RWPE2 (cell line): ENCODE results near the gene CERS6.
"Not testable (repeated sequence)": the region's sequence is repeated elsewhere in the genome, so short reads cannot be mapped to it uniquely, and the experiment has no call there.

Experiments
- ATAC-seq: fragments of 200-7000 bp; cut with Tn5 transposase; 3 replicates; pipeline ENCODE4 v1.9.1; 2021; ENCODE audit warnings: low read depth
- DNase-seq: peaks from one replicate; pipeline ENCODE4 v3.0.0-alpha.2; 2020; ENCODE audit warnings: low spot score
- H3K27ac ChIP-seq: fragments of 450-650 bp; 2 replicates; pipeline ENCODE4 v1.5.1; 2017; ENCODE audit warnings: mild to moderate bottlenecking; ENCODE audit not compliant: poor library complexity, severe bottlenecking
- H3K27me3 ChIP-seq: fragments of 250-450 bp; sonication (Bioruptor Pico); 2 replicates; pipeline ENCODE4 v1.5.1; 2021; ENCODE audit warnings: mild to moderate bottlenecking, moderate library complexity; ENCODE audit not compliant: insufficient read depth, poor library complexity, severe bottlenecking
- H3K36me3 ChIP-seq: fragments of 250-450 bp; sonication (Bioruptor Pico); 2 replicates; pipeline ENCODE4 v1.5.1; 2020; ENCODE audit warnings: low read depth, mild to moderate bottlenecking, moderate library complexity
- H3K4me1 ChIP-seq: fragments of 250-450 bp; sonication (Bioruptor Pico); 2 replicates; pipeline ENCODE4 v1.5.1; 2021; ENCODE audit warnings: mild to moderate bottlenecking, moderate library complexity; ENCODE audit not compliant: insufficient read depth, poor library complexity, severe bottlenecking
- H3K4me3 ChIP-seq: fragments of 250-450 bp; sonication (Bioruptor Pico); 2 replicates; pipeline ENCODE4 v1.5.1; 2021; ENCODE audit warnings: mild to moderate bottlenecking, moderate library complexity; ENCODE audit not compliant: severe bottlenecking
- H3K9me3 ChIP-seq: fragments of 250-450 bp; sonication (Bioruptor Pico); 2 replicates; pipeline ENCODE4 v1.5.1; 2021; ENCODE audit warnings: mild to moderate bottlenecking, moderate library complexity; ENCODE audit not compliant: severe bottlenecking
- CTCF ChIP-seq: fragments of 450-650 bp; IDR thresholded peaks from one replicate; pipeline ENCODE4 v1.5.1; 2017; ENCODE audit warnings: mild to moderate bottlenecking, moderate library complexity; ENCODE audit not compliant: poor library complexity, severe bottlenecking

Gene CERS6

GRCh38 chr2:168495524-168495923, 39.5 kb downstream of the CERS6 start:
- no peak for DNase-seq
- H3K4me3 ChIP-seq = no peak overlapping the region
- peaks cover 6% of the 10 kb centered on the region; the same call in 1 of the 2 replicates for H3K36me3 ChIP-seq
- H3K27me3 ChIP-seq = no peaks in the 10 kb centered on the region
- no peaks in the 10 kb centered on the region for H3K9me3 ChIP-seq
- TF ChIP-seq CTCF = no peak
- no peak for ATAC-seq
- H3K27ac ChIP-seq = no peak overlapping the region
- peaks cover 7% of the 10 kb centered on the region for H3K4me1 ChIP-seq

- Histone ChIP-seq H3K27me3 (no peaks in the 10 kb centered on the region), H3K27ac (no peak overlapping the region), H3K36me3 (peaks cover 6% of the 10 kb centered on the region; the same call in 1 of the 2 replicates), H3K4me3 (no peak overlapping the region), H3K4me1 (no peaks in the 10 kb centered on the region), H3K9me3 (no peaks in the 10 kb centered on the region)
- DNase-seq = no peak
- TF ChIP-seq CTCF = no peak
- ATAC-seq = no peak
Measured at GRCh38 chr2:168496906-168497305, 40.8 kb downstream of the CERS6 start.

GRCh38 chr2:168499500-168499899, 43.4 kb downstream of the CERS6 start:
- H3K27me3 ChIP-seq = no peaks in the 10 kb centered on the region
- DNase-seq = no peak
- H3K27ac ChIP-seq = no peak overlapping the region
- H3K9me3 ChIP-seq = no peaks in the 10 kb centered on the region
- no peaks in the 10 kb centered on the region for H3K4me1 ChIP-seq
- TF ChIP-seq CTCF = no peak
- H3K36me3 ChIP-seq = no peaks in the 10 kb centered on the region
- no peak overlapping the region for H3K4me3 ChIP-seq
- ATAC-seq = no peak

- H3K36me3 ChIP-seq = no peaks in the 10 kb centered on the region
- no peak for TF ChIP-seq CTCF
Measured at GRCh38 chr2:168500516-168500915, 44.4 kb downstream of the CERS6 start.

GRCh38 chr2:168501466-168502065, 45.5 kb downstream of the CERS6 start:
- TF ChIP-seq CTCF = no peak
- Histone ChIP-seq H3K4me3 (no peak overlapping the region), H3K27ac (no peak overlapping the region), H3K4me1 (no peaks in the 10 kb centered on the region), H3K9me3 (no peaks in the 10 kb centered on the region), H3K36me3 (no peaks in the 10 kb centered on the region), H3K27me3 (no peaks in the 10 kb centered on the region)
- ATAC-seq (no peak), DNase-seq (no peak)

More at GRCh38 chr2:168500516-168500915, 44.4 kb downstream of the CERS6 start:
- ATAC-seq (no peak), DNase-seq (no peak)
- no peaks in the 10 kb centered on the region for H3K9me3 ChIP-seq
- H3K27ac ChIP-seq = no peak overlapping the region
- no peaks in the 10 kb centered on the region for H3K27me3 ChIP-seq
- H3K4me1 ChIP-seq = no peaks in the 10 kb centered on the region
- H3K4me3 ChIP-seq = no peak overlapping the region

- not testable (repeated sequence) for H3K27me3 ChIP-seq, H3K4me3 ChIP-seq, H3K9me3 ChIP-seq, H3K4me1 ChIP-seq, H3K27ac ChIP-seq, H3K36me3 ChIP-seq, DNase-seq, ATAC-seq
Measured at GRCh38 chr2:168502852-168503251, 46.8 kb downstream of the CERS6 start.
